ENCODE results near the gene TAS2R19.
"Not testable (repeated sequence)": the region's sequence is repeated elsewhere in the genome, so short reads cannot be mapped to it uniquely, and the experiment has no call there.

The TAS2R19 gene

GRCh38 chr12:11059041-11059440, 36.6 kb upstream of the TAS2R19 start:
- TF ChIP-seq ARNT (IDR thresholded peaks at IDR 0.05) (no peak), ELF4 (IDR thresholded peaks at IDR 0.05) (no peak), HDGF (IDR thresholded peaks at IDR 0.05; ENCODE audit: borderline replicate concordance) (no peak), TARDBP (IDR thresholded peaks at IDR 0.05) (no peak), CTBP1 (IDR thresholded peaks at IDR 0.05; ENCODE audit: borderline replicate concordance) (no peak), ZNF384 (IDR thresholded peaks at IDR 0.05) (no peak), FOXK2 (IDR thresholded peaks at IDR 0.05) (no peak), LEF1 (IDR thresholded peaks at IDR 0.05; ENCODE audit: borderline replicate concordance) (no peak), SUZ12 (IDR thresholded peaks at IDR 0.05) (no peak), BHLHE40 (IDR thresholded peaks at IDR 0.05; ENCODE audit: borderline replicate concordance) (no peak)
- ChIA-PET POLR2A (no interaction called here), CTCF (no interaction called here)

GRCh38 chr12:11055306-11055705, 32.9 kb upstream of the TAS2R19 start:
- no peak for DNase-seq (ENCODE audit: extremely low spot score)
- ChIA-PET CTCF (no interaction called here), POLR2A (no interaction called here)
- no peak for TF ChIP-seq BHLHE40 (IDR thresholded peaks at IDR 0.05; ENCODE audit: borderline replicate concordance)
- TF ChIP-seq ZNF384 (IDR thresholded peaks at IDR 0.05), result no peak
- TF ChIP-seq HDGF (IDR thresholded peaks at IDR 0.05; ENCODE audit: borderline replicate concordance), result no peak
- TF ChIP-seq CTBP1 (IDR thresholded peaks at IDR 0.05; ENCODE audit: borderline replicate concordance), result no peak
- no peak for TF ChIP-seq ELF4 (IDR thresholded peaks at IDR 0.05)
- TF ChIP-seq TARDBP (IDR thresholded peaks at IDR 0.05), result no peak

More at GRCh38 chr12:11059041-11059440, 36.6 kb upstream of the TAS2R19 start:
- no peak for DNase-seq (ENCODE audit: extremely low spot score)

- DNase-seq (ENCODE audit: extremely low spot score); CTCF ChIA-PET; POLR2A ChIA-PET: not testable (repeated sequence)
These were observed 27.5 kb upstream of the TAS2R19 start for GRCh38 chr12:11049806-11050531.

- CTCF ChIA-PET; DNase-seq (ENCODE audit: extremely low spot score); POLR2A ChIA-PET: not testable (repeated sequence)
These were observed 18.9 kb upstream of the TAS2R19 start for GRCh38 chr12:11041366-11041765.

GRCh38 chr12:11040162-11040561, 17.7 kb upstream of the TAS2R19 start:
- TF ChIP-seq ELF4 (IDR thresholded peaks at IDR 0.05) (no peak), FOXM1 (IDR thresholded peaks at IDR 0.05; ENCODE audit: borderline replicate concordance) (no peak), ZNF384 (IDR thresholded peaks at IDR 0.05) (no peak), L3MBTL2 (conservative IDR thresholded peaks at IDR 0.05) (no peak), NFRKB (IDR thresholded peaks at IDR 0.05) (no peak), LEF1 (IDR thresholded peaks at IDR 0.05; ENCODE audit: borderline replicate concordance) (no peak), SP1 (IDR thresholded peaks at IDR 0.05) (no peak), CTBP1 (IDR thresholded peaks at IDR 0.05; ENCODE audit: borderline replicate concordance) (no peak), FOXK2 (IDR thresholded peaks at IDR 0.05) (no peak), ARNT (IDR thresholded peaks at IDR 0.05) (no peak), BHLHE40 (IDR thresholded peaks at IDR 0.05; ENCODE audit: borderline replicate concordance) (no peak), SUZ12 (IDR thresholded peaks at IDR 0.05) (no peak), TARDBP (IDR thresholded peaks at IDR 0.05) (no peak), FOXA1 (IDR thresholded peaks at IDR 0.05) (no peak), HDGF (IDR thresholded peaks at IDR 0.05; ENCODE audit: borderline replicate concordance) (no peak), PKNOX1 (IDR thresholded peaks at IDR 0.05) (no peak)
- ChIA-PET CTCF (no interaction called here), POLR2A (no interaction called here)
- DNase-seq (ENCODE audit: extremely low spot score), result no peak

GRCh38 chr12:11039171-11039570, 16.8 kb upstream of the TAS2R19 start:
- TF ChIP-seq SUZ12 (IDR thresholded peaks at IDR 0.05) (no peak), LEF1 (IDR thresholded peaks at IDR 0.05; ENCODE audit: borderline replicate concordance) (no peak), SP1 (IDR thresholded peaks at IDR 0.05) (no peak), ARNT (IDR thresholded peaks at IDR 0.05) (no peak), CTBP1 (IDR thresholded peaks at IDR 0.05; ENCODE audit: borderline replicate concordance) (no peak), PKNOX1 (IDR thresholded peaks at IDR 0.05) (no peak), NFRKB (IDR thresholded peaks at IDR 0.05) (no peak), ELF4 (IDR thresholded peaks at IDR 0.05) (no peak), FOXA1 (IDR thresholded peaks at IDR 0.05) (no peak), ZNF384 (IDR thresholded peaks at IDR 0.05) (no peak), FOXM1 (IDR thresholded peaks at IDR 0.05; ENCODE audit: borderline replicate concordance) (no peak), FOXK2 (IDR thresholded peaks at IDR 0.05) (no peak)
- ChIA-PET POLR2A (no interaction called here), CTCF (no interaction called here)
- DNase-seq (ENCODE audit: extremely low spot score), result no peak

GRCh38 chr12:11033959-11034358, 11.5 kb upstream of the TAS2R19 start:
- CTCF ChIA-PET, result not testable (repeated sequence)

GRCh38 chr12:11031307-11031706, 8.9 kb upstream of the TAS2R19 start, which contains the start of gene TAS2R31:
TAS2R31 (minus strand) TSS chr12:11031407; CDS start chr12:11031335, 72 bp downstream.
- ChIA-PET CTCF (no interaction called here), POLR2A (no interaction called here)
- no peak for DNase-seq (ENCODE audit: extremely low spot score)
- no peak for TF ChIP-seq CTBP1 (IDR thresholded peaks at IDR 0.05; ENCODE audit: borderline replicate concordance)
- TF ChIP-seq FOXA1 (IDR thresholded peaks at IDR 0.05), result no peak
- no peak for TF ChIP-seq BHLHE40 (IDR thresholded peaks at IDR 0.05; ENCODE audit: borderline replicate concordance)
- no peak for TF ChIP-seq ARNT (IDR thresholded peaks at IDR 0.05)
- TF ChIP-seq FOXK2 (IDR thresholded peaks at IDR 0.05), result no peak

More at GRCh38 chr12:11033959-11034358, 11.5 kb upstream of the TAS2R19 start:
- DNase-seq (ENCODE audit: extremely low spot score); POLR2A ChIA-PET: not testable (repeated sequence)
